Activated CD4-positive, CD25-positive, alpha-beta regulatory T cell (primary cell): Measurements from ENCODE around the gene PNPT1.
"Not testable (repeated sequence)": the region's sequence is repeated elsewhere in the genome, so short reads cannot be mapped to it uniquely, and the experiment has no call there.

Source experiments
- DNase-seq, 4 experiments: peaks; one replicate each; lab custom pipeline; 2025; lab: John Stamatoyannopoulos, UW

PNPT1 gene

GRCh38 chr2:55596795-55597194 is 96.8 kb downstream of the PNPT1 start:
- DNase-seq: not testable (repeated sequence)

DNA sequence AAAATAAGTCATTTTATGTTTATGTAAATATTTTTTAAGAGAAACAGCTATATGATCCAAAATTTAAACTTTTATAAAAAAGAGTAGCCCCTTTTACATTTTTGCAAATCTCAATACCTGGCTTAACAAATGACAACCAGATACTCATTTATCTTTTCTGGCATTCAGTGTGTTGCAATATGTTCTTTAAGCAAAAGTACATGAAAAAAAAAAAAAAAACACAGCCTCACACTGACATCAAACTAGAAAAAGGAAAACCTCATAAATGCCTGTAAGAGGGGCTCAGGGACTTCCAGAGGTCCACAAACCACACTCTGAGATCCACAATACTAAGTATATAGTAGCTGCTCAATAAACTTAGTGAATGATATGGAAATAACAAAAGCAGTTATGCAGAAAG is 98.1 kb downstream of the PNPT1 start:
- DNase-seq: no peak

GRCh38 chr2:55592130-55592529 is 101.5 kb downstream of the PNPT1 start:
- DNase-seq: no peak

DNA sequence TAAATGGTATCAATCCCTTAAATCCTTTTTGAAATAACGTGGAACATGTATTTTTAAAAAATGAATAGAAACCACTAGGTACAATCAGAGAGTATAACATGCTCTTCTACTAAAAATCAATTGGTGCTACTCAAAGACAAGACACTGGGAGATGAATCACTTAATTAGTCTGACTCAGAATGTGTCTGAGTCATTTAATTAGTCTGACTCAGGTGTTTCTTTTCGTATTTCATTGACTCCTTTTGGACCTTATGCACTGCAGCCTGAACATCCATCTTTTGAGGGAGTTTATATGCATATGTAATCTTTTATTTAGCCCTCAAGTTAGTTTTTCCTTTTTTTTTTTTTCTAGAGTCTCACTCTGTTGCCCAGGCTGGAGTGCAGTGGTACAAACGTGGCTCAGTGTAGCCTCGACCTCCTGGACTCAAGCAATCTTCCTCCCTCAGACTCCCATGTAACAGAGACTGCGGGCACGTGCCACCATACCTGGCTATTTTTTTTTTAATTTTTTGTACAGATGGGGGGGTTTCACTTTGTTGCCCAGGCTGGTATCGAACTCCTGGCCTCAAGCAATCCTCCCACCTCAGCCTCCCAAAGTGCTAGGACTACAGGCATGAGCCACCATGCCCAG is 102.7 kb downstream of the PNPT1 start:
- no peak for DNase-seq

DNA sequence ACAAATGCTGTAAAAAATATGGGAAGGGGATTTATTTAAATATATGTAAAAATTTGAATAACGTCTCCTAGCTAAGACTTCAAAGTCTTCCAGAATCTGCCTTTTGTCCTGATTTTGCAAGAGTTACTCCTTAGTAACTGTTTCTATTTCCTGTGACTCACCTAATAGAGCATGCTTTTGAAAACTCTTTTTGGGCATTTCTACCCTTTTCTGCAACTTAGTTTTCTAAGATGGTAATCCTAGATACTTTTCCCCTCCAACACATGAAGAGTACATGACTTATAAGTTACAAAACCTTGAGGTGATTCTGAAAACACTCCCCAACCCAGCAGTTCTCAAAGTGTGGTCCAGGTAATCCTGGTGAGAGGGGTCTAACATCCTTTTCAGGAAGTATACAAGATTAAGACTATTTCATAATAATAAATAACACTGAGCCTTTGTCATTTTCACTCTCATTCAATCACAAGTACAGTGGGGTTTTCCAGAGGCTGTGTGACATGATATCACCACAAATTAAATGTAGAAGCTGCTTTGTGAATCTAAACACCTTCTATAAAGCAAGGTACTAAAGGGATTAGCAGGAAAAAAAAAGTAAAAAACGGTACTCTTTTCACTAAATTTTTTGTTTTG is 108.1 kb downstream of the PNPT1 start:
- no peak for DNase-seq
